ENCODE measurements around the gene CFAP299. TPM values are rescaled to one million over a fixed set of nuclear protein-coding genes. Genes with fewer than 3 reads are reported as not detected.
A peak's percentile ranks its signal among the peaks of the same experiment; 100 is the strongest.

Gene CFAP299
- total and polyA plus RNA-seq, 4 donors, result 3.0 to 9.0 (median 4.6) TPM

GRCh38 chr4:80956421-80956820 is 620.9 kb downstream of the CFAP299 start:
- H3K36me3 ChIP-seq (ENCODE audit: control insufficient read depth, insufficient read depth, low read length), result no peaks in the 10 kb centered on the region
- DNase-seq (ENCODE audit: low read depth in 4 of 6, low spot score in 6 of 6), result no peak
- no peaks in the 10 kb centered on the region for H3K27me3 ChIP-seq (ENCODE audit: control insufficient read depth, insufficient read depth, low read length)
- no peaks in the 10 kb centered on the region for H3K4me1 ChIP-seq (ENCODE audit: control insufficient read depth, insufficient read depth, low read length)
- no peak overlapping the region for H3K4me3 ChIP-seq (ENCODE audit: low read depth, low read length)
- no CpG with 5 or more reads among the region's 3 CpGs for WGBS (ENCODE audit: insufficient coverage)
- H3K9me3 ChIP-seq (ENCODE audit: control insufficient read depth, insufficient read depth, low read length), result no peaks in the 10 kb centered on the region
- H3K27ac ChIP-seq (ENCODE audit: low read depth, low read length), result no peak overlapping the region

DNA sequence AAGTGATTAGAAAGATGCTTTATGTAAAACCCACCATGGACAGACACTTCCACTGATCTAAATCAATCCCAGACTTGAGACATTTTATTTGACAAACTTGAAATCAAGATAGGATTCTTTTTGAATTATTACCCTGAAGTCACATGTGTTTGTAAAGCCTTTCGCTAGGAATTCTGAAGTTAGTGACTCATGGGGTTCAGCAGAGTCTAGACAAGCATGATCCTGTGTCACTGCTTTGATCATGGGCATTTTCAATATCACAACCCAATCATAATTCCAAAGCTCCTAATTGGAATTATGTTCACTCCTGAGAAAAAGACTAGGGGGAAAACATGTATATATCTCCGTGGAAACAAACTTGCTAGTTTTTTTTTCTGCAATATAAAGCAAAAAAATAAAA is 627.5 kb downstream of the CFAP299 start:
- no CpG with 5 or more reads among the region's 2 CpGs for WGBS (ENCODE audit: insufficient coverage)
- DNase-seq (ENCODE audit: low read depth in 4 of 6, low spot score in 6 of 6), result no peak
- Histone ChIP-seq H3K27ac (ENCODE audit: low read depth, low read length) (no peak overlapping the region), H3K27me3 (ENCODE audit: control insufficient read depth, insufficient read depth, low read length) (no peaks in the 10 kb centered on the region), H3K4me3 (ENCODE audit: low read depth, low read length) (no peak overlapping the region), H3K9me3 (ENCODE audit: control insufficient read depth, insufficient read depth, low read length) (no peaks in the 10 kb centered on the region), H3K4me1 (ENCODE audit: control insufficient read depth, insufficient read depth, low read length) (no peaks in the 10 kb centered on the region), H3K36me3 (ENCODE audit: control insufficient read depth, insufficient read depth, low read length) (no peaks in the 10 kb centered on the region)

GRCh38 chr4:80967346-80967745 is 631.8 kb downstream of the CFAP299 start:
- Histone ChIP-seq H3K4me1 (ENCODE audit: control insufficient read depth, insufficient read depth, low read length) (no peaks in the 10 kb centered on the region), H3K4me3 (ENCODE audit: low read depth, low read length) (no peak overlapping the region), H3K36me3 (ENCODE audit: control insufficient read depth, insufficient read depth, low read length) (no peaks in the 10 kb centered on the region), H3K27ac (ENCODE audit: low read depth, low read length) (no peak overlapping the region), H3K27me3 (ENCODE audit: control insufficient read depth, insufficient read depth, low read length) (no peaks in the 10 kb centered on the region), H3K9me3 (ENCODE audit: control insufficient read depth, insufficient read depth, low read length) (no peaks in the 10 kb centered on the region)
- WGBS (ENCODE audit: insufficient coverage), result 100% methylated on average over 4 of the region's 4 CpGs
- DNase-seq (ENCODE audit: low read depth in 4 of 6, low spot score in 6 of 6), result no peak

DNA sequence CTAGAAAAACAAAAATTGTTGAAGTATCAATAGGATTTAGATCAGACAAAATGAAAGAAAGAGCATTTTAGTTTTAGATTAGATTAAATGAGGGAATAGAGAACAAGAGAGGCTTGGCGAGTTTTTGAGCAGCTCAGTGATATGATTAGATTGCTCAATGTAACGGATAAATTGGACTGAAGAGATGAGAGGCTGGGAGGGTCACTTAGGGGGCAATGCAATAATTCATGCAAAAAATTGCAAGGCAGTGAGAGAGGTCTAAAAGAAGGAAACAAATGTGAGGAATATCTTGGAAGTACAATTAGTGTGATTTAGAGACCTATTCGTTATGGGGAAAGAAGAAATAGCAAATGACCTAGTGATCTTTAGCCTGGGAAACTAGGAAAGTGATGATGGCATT is 644.7 kb downstream of the CFAP299 start:
- 85% methylated on average over 3 of the region's 3 CpGs for WGBS (ENCODE audit: insufficient coverage)
- no peak overlapping the region for H3K4me3 ChIP-seq (ENCODE audit: low read depth, low read length)
- no peaks in the 10 kb centered on the region for H3K27me3 ChIP-seq (ENCODE audit: control insufficient read depth, insufficient read depth, low read length)
- H3K9me3 ChIP-seq (ENCODE audit: control insufficient read depth, insufficient read depth, low read length), result no peaks in the 10 kb centered on the region
- H3K36me3 ChIP-seq (ENCODE audit: control insufficient read depth, insufficient read depth, low read length), result no peaks in the 10 kb centered on the region
- H3K4me1 ChIP-seq (ENCODE audit: control insufficient read depth, insufficient read depth, low read length), result no peaks in the 10 kb centered on the region
- no peak overlapping the region for H3K27ac ChIP-seq (ENCODE audit: low read depth, low read length)
- DNase-seq (ENCODE audit: low read depth in 4 of 6, low spot score in 6 of 6), result no peak

DNA sequence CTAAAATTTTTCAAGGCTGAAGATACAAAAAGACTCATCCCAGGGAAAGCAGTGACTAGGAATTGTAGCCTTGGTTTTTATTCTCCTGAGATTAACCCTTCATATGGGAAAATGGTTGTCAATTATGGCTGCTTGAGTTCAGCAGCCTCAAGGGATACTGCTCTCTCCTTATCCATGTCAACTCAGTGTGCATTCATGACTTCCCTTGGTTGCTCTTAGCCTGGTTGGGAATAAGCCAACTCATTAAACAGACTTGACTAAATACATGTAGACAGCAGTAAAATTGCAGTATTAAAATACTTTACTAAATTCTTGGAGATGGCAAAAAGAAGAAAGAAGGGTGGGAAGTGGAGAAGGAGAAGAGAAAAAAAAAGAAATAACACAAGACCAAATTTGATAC is 650.5 kb downstream of the CFAP299 start:
- Histone ChIP-seq H3K36me3 (ENCODE audit: control insufficient read depth, insufficient read depth, low read length) (no peaks in the 10 kb centered on the region), H3K27ac (ENCODE audit: low read depth, low read length) (no peak overlapping the region), H3K4me3 (ENCODE audit: low read depth, low read length) (no peak overlapping the region), H3K9me3 (ENCODE audit: control insufficient read depth, insufficient read depth, low read length) (no peaks in the 10 kb centered on the region), H3K27me3 (ENCODE audit: control insufficient read depth, insufficient read depth, low read length) (no peaks in the 10 kb centered on the region), H3K4me1 (ENCODE audit: control insufficient read depth, insufficient read depth, low read length) (no peaks in the 10 kb centered on the region)
- DNase-seq (ENCODE audit: low read depth in 4 of 6, low spot score in 6 of 6), result no peak

GRCh38 chr4:80989921-80990544 is 654.5 kb downstream of the CFAP299 start:
- DNase-seq (ENCODE audit: low read depth in 4 of 6, low spot score in 6 of 6), result peak; percentile 24 to 90 (median 46)
- Histone ChIP-seq H3K27me3 (ENCODE audit: control insufficient read depth, insufficient read depth, low read length) (no peaks in the 10 kb centered on the region), H3K9me3 (ENCODE audit: control insufficient read depth, insufficient read depth, low read length) (no peaks in the 10 kb centered on the region), H3K4me1 (ENCODE audit: control insufficient read depth, insufficient read depth, low read length) (no peaks in the 10 kb centered on the region), H3K36me3 (ENCODE audit: control insufficient read depth, insufficient read depth, low read length) (no peaks in the 10 kb centered on the region), H3K4me3 (ENCODE audit: low read depth, low read length) (no peak overlapping the region), H3K27ac (ENCODE audit: low read depth, low read length) (no peak overlapping the region)
- no CpG with 5 or more reads among the region's 2 CpGs for WGBS (ENCODE audit: insufficient coverage)

GRCh38 chr4:80990851-80991250 is 655.3 kb downstream of the CFAP299 start:
- Histone ChIP-seq H3K4me3 (ENCODE audit: low read depth, low read length) (no peak overlapping the region), H3K9me3 (ENCODE audit: control insufficient read depth, insufficient read depth, low read length) (no peaks in the 10 kb centered on the region), H3K4me1 (ENCODE audit: control insufficient read depth, insufficient read depth, low read length) (no peaks in the 10 kb centered on the region), H3K27ac (ENCODE audit: low read depth, low read length) (no peak overlapping the region), H3K36me3 (ENCODE audit: control insufficient read depth, insufficient read depth, low read length) (no peaks in the 10 kb centered on the region), H3K27me3 (ENCODE audit: control insufficient read depth, insufficient read depth, low read length) (no peaks in the 10 kb centered on the region)
- WGBS (ENCODE audit: insufficient coverage), result 68% methylated on average over 2 of the region's 2 CpGs
- peak in 1 of 6 donors; percentile 1 for DNase-seq (ENCODE audit: low read depth in 4 of 6, low spot score in 6 of 6)

- no peaks in the 10 kb centered on the region for H3K9me3 ChIP-seq (ENCODE audit: control insufficient read depth, insufficient read depth, low read length)
- H3K27ac ChIP-seq (ENCODE audit: low read depth, low read length), result no peak overlapping the region
- WGBS (ENCODE audit: insufficient coverage), result no CpG with 5 or more reads among the region's 3 CpGs
Measured at GRCh38 chr4:80999943-81000342, 664.4 kb downstream of the CFAP299 start.

GRCh38 chr4:81003597-81004111 is 668.1 kb downstream of the CFAP299 start:
- Histone ChIP-seq H3K4me3 (ENCODE audit: low read depth, low read length) (no peak overlapping the region), H3K36me3 (ENCODE audit: control insufficient read depth, insufficient read depth, low read length) (no peaks in the 10 kb centered on the region), H3K9me3 (ENCODE audit: control insufficient read depth, insufficient read depth, low read length) (no peaks in the 10 kb centered on the region), H3K27me3 (ENCODE audit: control insufficient read depth, insufficient read depth, low read length) (no peaks in the 10 kb centered on the region), H3K4me1 (ENCODE audit: control insufficient read depth, insufficient read depth, low read length) (no peaks in the 10 kb centered on the region), H3K27ac (ENCODE audit: low read depth, low read length) (no peak overlapping the region)
- DNase-seq (ENCODE audit: low read depth in 4 of 6, low spot score in 6 of 6), result no peak
- WGBS (ENCODE audit: insufficient coverage), result 40% methylated on average over 1 of the region's 2 CpGs

More at GRCh38 chr4:80999943-81000342, 664.4 kb downstream of the CFAP299 start:
- H3K27me3 ChIP-seq (ENCODE audit: control insufficient read depth, insufficient read depth, low read length), result no peaks in the 10 kb centered on the region
- H3K4me3 ChIP-seq (ENCODE audit: low read depth, low read length), result no peak overlapping the region
- DNase-seq (ENCODE audit: low read depth in 4 of 6, low spot score in 6 of 6), result no peak
- H3K4me1 ChIP-seq (ENCODE audit: control insufficient read depth, insufficient read depth, low read length), result no peaks in the 10 kb centered on the region
- no peaks in the 10 kb centered on the region for H3K36me3 ChIP-seq (ENCODE audit: control insufficient read depth, insufficient read depth, low read length)

DNA sequence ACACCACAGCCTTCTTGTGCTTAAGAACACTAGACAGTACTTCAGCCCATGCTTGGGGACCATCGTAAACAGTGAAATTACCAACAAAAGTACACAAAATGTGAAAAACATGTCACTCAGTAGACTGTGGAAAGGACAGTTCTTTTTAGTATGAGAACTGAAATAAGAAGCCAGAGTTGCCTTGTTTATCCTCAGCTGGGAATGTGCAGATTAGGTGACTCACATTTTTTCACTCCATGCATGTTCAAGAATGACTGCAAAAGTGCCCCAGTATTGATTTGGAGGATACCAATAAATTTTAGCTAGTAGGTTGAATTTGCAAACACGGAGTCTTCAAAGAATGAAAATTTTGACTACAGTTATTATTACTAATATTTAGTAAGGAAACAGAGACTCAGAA is 671.9 kb downstream of the CFAP299 start:
- H3K4me1 ChIP-seq (ENCODE audit: control insufficient read depth, insufficient read depth, low read length), result no peaks in the 10 kb centered on the region
- no peak for DNase-seq (ENCODE audit: low read depth in 4 of 6, low spot score in 6 of 6)
- H3K27me3 ChIP-seq (ENCODE audit: control insufficient read depth, insufficient read depth, low read length), result no peaks in the 10 kb centered on the region
- WGBS (ENCODE audit: insufficient coverage), result no CpG with 5 or more reads among the region's 2 CpGs
- H3K27ac ChIP-seq (ENCODE audit: low read depth, low read length), result no peak overlapping the region
- H3K9me3 ChIP-seq (ENCODE audit: control insufficient read depth, insufficient read depth, low read length), result no peaks in the 10 kb centered on the region
- no peaks in the 10 kb centered on the region for H3K36me3 ChIP-seq (ENCODE audit: control insufficient read depth, insufficient read depth, low read length)
- no peak overlapping the region for H3K4me3 ChIP-seq (ENCODE audit: low read depth, low read length)
